Fibroblast of upper back skin (primary cell): ENCODE results near the gene TRA2B.

Experiments
- DNase-seq: peaks from one replicate; pipeline ENCODE4 v3.0.0-alpha.2; 2013

The TRA2B gene

GRCh38 chr3:185937689-185938374, at the start of gene TRA2B:
TSS of gene TRA2B (minus strand) at chr3:185938014. CDS start at chr3:185937860, 154 bp downstream.
- peak; percentile 99 for DNase-seq

- peak; percentile 66 for DNase-seq
Measured at GRCh38 chr3:185986198-185986777, 48.5 kb upstream of the TRA2B start.

- no peak for DNase-seq
Measured at GRCh38 chr3:185984203-185984602, 46.4 kb upstream of the TRA2B start.

- DNase-seq: peak; percentile 65
Measured at GRCh38 chr3:185983495-185984141, 45.8 kb upstream of the TRA2B start.

- DNase-seq: no peak
Measured at GRCh38 chr3:185982632-185983031, 44.8 kb upstream of the TRA2B start.

- DNase-seq: no peak
Measured at GRCh38 chr3:185981621-185982020, 43.8 kb upstream of the TRA2B start.

GRCh38 chr3:185979721-185980121, 41.9 kb upstream of the TRA2B start:
- no peak for DNase-seq

GRCh38 chr3:185978516-185978915, 40.7 kb upstream of the TRA2B start:
- no peak for DNase-seq

- DNase-seq: no peak
Measured at GRCh38 chr3:185977679-185978040, 39.8 kb upstream of the TRA2B start.

GRCh38 chr3:185976977-185977678, 39.3 kb upstream of the TRA2B start:
- peak; percentile 57 for DNase-seq

GRCh38 chr3:185976100-185976499, 38.3 kb upstream of the TRA2B start:
- DNase-seq: no peak

GRCh38 chr3:185971579-185971978, 33.8 kb upstream of the TRA2B start:
- no peak for DNase-seq

- DNase-seq: no peak
Measured at GRCh38 chr3:185968168-185968567, 30.4 kb upstream of the TRA2B start.

GRCh38 chr3:185966655-185967054, 28.8 kb upstream of the TRA2B start:
- DNase-seq: no peak

GRCh38 chr3:185965496-185965895, 27.7 kb upstream of the TRA2B start:
- DNase-seq: no peak

GRCh38 chr3:185961675-185962232, 23.9 kb upstream of the TRA2B start:
- DNase-seq: no peak

GRCh38 chr3:185960522-185961288, 22.9 kb upstream of the TRA2B start:
- DNase-seq: no peak

- peak; percentile 45 for DNase-seq
Measured at GRCh38 chr3:185959609-185960521, 22.1 kb upstream of the TRA2B start.

GRCh38 chr3:185958626-185959025, 20.8 kb upstream of the TRA2B start:
- no peak for DNase-seq

- no peak for DNase-seq
Measured at GRCh38 chr3:185956244-185956643, 18.4 kb upstream of the TRA2B start.

GRCh38 chr3:185954366-185954723, 16.5 kb upstream of the TRA2B start:
- no peak for DNase-seq

- no peak for DNase-seq
Measured at GRCh38 chr3:185950728-185951127, 12.9 kb upstream of the TRA2B start.
